HG02870 (cell line): ENCODE results near the gene FLNC.

ENCODE experiments used
- ATAC-seq: cut with Tn5 transposase; IDR thresholded peaks from one replicate; pipeline ENCODE4 v1.9.1; 2021; ENCODE audit warnings: mild to moderate bottlenecking, moderate library complexity; ENCODE audit not compliant: unreplicated experiment

Gene FLNC

DNA sequence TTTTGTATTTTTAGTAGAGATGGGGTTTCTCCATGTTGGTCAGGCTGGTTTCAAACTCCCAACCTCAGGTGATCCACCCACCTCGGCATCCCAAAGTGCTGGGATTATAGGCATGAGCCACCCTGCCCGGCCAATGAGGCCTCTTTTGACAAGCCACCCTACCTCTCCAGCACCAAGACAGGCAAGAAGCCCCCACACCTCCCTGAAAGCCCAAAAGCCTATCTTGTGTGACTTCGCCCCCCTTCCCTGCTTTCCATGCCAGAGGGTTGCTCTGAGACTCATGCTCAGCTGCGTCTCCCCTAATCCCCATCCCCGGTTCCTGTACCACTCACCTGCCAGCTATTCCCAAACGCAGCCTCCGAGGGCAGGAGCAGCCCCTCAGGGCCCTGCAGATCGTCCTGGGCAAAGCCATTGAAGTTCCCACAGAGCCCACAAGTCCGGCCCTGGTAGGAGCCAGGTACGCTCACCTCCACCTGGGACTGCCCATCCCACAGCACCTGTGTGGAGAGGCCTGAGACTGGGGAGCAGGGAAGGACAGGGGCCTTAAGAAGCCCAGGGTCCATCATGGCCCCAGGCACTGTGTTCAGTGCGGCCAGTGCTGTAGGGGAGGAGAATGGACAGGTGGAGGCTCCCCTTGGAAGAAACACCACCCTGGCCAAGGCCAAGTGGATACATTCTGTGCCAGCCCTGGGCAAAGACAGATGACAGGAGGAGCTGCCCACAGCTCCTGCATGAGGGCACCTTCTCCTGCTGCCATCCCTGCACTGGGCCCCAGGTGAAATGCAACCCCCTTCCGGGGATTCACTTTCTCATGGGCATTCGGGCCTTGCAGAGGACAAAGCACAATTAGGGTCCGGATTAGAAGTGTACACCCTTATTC, 48.3 kb downstream of the FLNC start:
- no peak for ATAC-seq

DNA sequence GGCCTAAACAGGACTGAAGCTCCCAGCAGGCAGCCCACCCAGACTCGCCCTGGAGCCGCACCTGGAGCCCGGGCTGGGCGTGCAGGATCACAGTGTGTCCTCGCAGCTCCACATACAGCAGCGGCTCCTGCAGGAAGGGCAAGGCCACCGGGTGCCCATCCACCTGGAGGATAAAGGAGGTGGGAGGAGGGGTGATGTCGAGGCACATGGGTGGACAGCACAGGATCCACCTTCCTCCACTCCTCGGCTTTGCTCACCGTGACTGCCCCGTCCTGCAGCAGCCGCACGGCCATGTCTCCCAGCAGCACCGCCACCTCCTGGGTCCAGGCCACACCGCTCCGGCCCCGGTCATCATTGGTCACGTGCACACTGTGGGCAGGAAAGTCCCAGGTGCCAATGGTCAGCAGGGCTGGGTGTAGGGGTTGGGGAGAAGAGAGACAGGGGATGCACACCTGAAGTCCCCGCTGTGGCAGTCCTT, 49.3 kb downstream of the FLNC start:
- no peak for ATAC-seq

GRCh38 chr7:128879939-128880746, 49.9 kb downstream of the FLNC start:
- no peak for ATAC-seq

DNA sequence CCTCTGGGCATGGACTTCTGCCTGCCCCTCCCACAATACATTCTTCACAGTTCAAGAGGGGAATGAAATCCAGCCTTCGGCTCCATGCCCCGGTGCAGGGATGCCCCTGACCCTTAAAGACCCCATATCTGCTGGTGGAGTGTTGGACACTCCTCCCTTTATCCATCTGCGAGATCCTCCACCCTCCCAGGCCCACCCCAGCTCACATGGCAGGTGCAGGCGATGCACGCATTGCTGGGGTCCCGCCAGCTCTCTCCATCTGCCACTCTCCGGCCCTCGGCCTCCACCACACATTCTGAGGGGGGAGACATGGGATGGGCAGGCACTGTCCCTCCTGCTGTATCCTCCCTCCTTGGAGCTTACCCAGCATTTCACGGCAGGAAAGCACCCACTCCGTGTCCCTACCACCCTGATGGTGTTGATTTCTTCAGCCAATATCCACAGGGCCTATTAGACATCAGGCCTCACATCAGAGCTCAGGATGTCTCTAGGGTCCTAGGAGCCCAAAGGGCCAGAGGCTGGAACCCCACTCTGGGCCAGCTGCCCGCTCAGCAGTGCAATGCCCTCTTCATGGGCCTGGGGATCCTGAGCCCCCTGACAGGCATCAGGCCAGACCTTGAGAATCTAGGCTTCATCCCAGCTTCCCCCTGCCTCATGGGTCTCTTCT, 50.7 kb downstream of the FLNC start:
- ATAC-seq = no peak

DNA sequence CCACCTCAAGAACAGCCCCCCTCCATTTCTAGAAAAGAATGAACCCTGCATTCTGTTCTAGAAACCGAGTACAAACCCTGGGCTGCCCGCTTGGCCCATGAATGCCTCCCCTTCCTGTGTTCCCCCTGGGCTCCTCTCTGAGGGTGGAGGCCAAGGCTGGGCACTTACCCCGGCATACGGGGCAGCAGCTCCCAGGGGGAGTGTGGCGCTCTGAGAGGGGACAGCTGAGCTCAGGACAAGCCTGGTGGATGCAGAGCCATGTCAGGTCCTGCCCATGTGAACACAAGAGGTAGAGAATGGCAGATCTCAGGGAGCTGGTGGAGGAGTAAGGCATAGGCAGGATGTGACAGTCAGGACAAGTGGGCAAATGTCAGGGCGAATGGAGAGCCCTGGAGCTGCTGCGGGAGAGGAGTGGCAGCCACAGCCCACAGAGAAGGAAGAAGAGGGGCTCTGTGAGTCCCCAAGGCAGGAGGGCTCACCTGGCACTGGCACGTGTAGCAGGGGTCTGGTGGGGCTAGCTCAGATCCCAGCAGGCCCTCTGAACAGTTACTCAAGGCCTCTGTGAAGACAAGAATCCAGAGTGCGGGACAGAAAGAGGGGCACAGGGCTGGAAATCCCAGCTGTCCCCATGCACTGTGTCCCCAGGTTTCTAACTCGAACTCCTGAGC, 51.4 kb downstream of the FLNC start:
- no peak for ATAC-seq

DNA sequence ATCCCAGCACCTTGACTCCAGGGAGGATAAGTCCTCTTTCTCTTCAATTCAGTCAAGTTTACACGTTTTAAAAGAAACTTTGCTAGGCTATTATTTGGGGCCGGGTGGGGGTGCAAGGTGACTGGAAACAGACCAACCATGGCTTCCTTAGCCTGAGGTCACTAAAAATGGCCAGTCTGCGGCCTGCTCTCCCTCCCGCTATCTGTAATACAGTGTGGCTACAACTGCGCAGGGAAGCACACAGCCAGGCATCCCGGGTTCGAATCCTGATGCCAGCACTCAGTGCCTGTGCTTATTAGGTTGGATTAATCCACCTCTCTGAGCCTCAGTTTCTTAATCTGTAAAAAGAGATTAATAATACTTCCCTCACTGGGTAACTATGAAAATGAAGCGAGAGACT, 51.9 kb downstream of the FLNC start:
- ATAC-seq = no peak

- ATAC-seq = no peak
Measured at GRCh38 chr7:128883622-128884448, 53.6 kb downstream of the FLNC start.

- ATAC-seq = no peak
Measured at GRCh38 chr7:128884561-128885369, 54.6 kb downstream of the FLNC start.

DNA sequence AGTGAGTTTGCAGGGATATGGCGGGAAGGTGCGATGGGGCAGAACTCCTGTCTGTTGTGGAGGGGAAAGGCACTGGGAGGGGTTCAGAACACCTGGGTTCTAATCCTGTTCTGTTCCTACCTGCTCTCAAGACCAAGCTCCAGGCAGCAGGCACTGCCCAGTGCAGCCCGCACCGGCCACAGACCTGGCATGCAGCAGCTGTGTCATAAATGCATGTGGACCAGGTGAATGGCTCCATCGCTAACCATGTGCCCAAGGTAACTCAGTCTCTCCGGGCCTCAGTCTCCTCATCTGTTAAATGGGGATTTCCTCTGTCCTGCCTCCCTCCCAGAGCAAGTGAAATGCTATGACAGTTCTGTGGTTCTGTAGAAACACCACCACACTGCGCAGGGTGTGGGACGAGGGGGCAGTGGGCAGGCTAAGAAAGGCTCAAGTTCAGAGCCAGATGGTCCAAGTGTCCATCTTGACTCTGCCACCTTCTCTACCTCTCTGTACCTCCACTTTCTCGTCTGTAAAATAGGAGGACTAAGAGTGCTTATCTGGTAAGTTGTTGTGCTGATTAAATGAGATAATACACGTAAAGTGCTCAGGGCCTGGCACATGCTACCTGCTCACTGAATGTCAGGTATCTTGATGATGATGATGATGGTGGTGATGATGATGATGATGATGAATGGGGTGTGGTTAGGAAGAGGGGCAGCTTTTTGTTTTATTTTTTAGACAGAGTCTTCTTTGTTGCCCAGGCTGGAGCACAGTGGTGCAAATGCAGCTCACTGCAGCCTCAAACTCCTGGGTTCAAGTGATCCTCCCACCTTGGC, 55.4 kb downstream of the FLNC start:
- ATAC-seq = no peak

GRCh38 chr7:128886391-128887168, 56.4 kb downstream of the FLNC start:
- ATAC-seq = no peak

- ATAC-seq = no peak
Measured at GRCh38 chr7:128887169-128888038, 57.2 kb downstream of the FLNC start.

DNA sequence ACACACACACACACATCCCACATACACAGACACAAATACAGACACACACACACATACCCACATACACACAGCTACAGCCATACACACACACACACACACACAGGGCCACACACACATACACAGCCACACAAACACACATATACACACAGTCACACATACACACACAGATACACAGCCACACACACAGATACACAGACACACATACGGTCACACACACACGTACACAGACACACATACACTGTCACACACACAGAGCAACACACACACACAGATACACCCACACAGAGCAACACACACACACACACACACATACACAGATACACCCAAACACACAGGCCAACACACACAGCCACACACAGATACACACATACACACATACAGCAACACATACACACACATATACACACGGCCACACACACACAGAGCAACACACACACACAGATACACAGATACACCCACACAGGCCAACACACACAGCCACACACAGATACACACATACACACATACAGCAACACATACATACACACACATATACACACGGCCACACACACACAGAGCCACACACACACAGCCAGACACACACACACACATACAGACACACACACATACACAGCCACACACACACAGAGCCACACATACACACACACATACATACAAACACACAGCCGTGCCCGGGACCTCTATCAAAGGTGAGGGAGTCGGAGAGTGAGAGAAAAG, 58.0 kb downstream of the FLNC start:
- ATAC-seq = no peak

GRCh38 chr7:128888756-128889095, 58.5 kb downstream of the FLNC start:
- ATAC-seq = no peak

- ATAC-seq = no peak
Measured at GRCh38 chr7:128889121-128889520, 58.9 kb downstream of the FLNC start.

GRCh38 chr7:128890306-128891109, 60.3 kb downstream of the FLNC start:
- ATAC-seq = no peak
